GM12801 (cell line): ENCODE measurements around the gene NBPF8.
"Not testable (repeated sequence)": the region's sequence is repeated elsewhere in the genome, so short reads cannot be mapped to it uniquely, and the experiment has no call there.

Experiments used
- CTCF ChIP-seq: IDR thresholded peaks from one replicate; pipeline ENCODE4 v1.5.1; 2011; ENCODE audit warnings: control low read depth; ENCODE audit not compliant: insufficient read length; ENCODE audit errors: extremely low read depth

NBPF8 gene

GRCh38 chr1:120414911-120415480 is at the start of gene NBPF8:
Gene NBPF8 (plus strand): TSS chr1:120415035. CDS start chr1:120436523, 21,488 bp downstream.
- not testable (repeated sequence) for TF ChIP-seq CTCF
